ENCODE measurements around the gene FUOM. TPM values are rescaled to one million over a fixed set of nuclear protein-coding genes. Genes with fewer than 3 reads are reported as not detected.

Gene FUOM
- total and polyA plus RNA-seq, 2 of the 8 experiments (the other 6 are each of a cell fraction or from before 2014, with no cell fraction given): 22.0 to 30.4 TPM

DNA sequence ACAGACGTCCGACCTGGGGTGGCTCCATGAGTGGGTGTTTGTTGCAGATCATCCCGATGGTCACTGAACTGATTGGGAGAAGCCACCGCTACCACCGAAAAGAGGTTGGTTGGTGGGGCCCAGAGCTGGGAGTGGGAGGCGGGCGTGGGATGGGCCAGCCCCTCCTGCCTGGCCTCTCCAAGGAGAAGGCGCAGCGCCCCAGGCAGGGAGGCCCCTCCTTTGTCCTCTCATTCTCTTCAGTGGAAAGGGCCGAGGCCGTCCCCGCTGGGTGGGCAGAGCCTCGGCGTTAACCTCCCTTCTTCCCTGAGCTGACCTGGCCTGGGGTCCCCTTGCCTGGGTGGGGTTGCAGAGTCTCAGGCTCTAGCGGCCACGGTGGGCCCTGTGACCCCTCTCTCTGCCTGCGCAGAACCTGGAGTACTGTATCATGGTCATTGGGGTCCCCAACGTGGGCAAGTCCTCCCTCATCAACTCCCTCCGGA lies 41.3 kb upstream of the FUOM start:
- Histone ChIP-seq H2AFZ (ENCODE audit: low read length) (no peak overlapping the region), H2BK120ac (replicated peaks; ENCODE audit: low read depth, low read length) (no peak overlapping the region)
- TF ChIP-seq RNF2 (IDR thresholded peaks at IDR 0.05; ENCODE audit: borderline replicate concordance, low read depth, low read length, missing control alignments, poor library complexity, severe bottlenecking): no peak
- TF ChIP-seq SP1 (IDR thresholded peaks at IDR 0.05; ENCODE audit: low read depth, low read length): no peak
- TF ChIP-seq JUND (IDR thresholded peaks at IDR 0.05; ENCODE audit: low read length): no peak
- TF ChIP-seq POU5F1 (IDR thresholded peaks at IDR 0.05; ENCODE audit: low read depth, low read length): no peak
- no peak for TF ChIP-seq SP2 (IDR thresholded peaks at IDR 0.05; ENCODE audit: low read length)
- TF ChIP-seq SP4 (IDR thresholded peaks at IDR 0.05; ENCODE audit: low read length): no peak
- TF ChIP-seq EZH2 (IDR thresholded peaks at IDR 0.05; ENCODE audit: low read depth, low read length, severe bottlenecking): no peak
- TF ChIP-seq, protein P1, sequence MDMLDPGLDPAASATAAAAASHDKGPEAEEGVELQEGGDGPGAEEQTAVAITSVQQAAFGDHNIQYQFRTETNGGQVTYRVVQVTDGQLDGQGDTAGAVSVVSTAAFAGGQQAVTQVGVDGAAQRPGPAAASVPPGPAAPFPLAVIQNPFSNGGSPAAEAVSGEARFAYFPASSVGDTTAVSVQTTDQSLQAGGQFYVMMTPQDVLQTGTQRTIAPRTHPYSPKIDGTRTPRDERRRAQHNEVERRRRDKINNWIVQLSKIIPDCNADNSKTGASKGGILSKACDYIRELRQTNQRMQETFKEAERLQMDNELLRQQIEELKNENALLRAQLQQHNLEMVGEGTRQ (IDR thresholded peaks at IDR 0.05; ENCODE audit: low read length): no peak
- no peak for TF ChIP-seq RXRA (IDR thresholded peaks at IDR 0.05; ENCODE audit: insufficient read depth, low read depth, low read length)
- TF ChIP-seq RBBP5 (IDR thresholded peaks at IDR 0.05; ENCODE audit: borderline replicate concordance, low read depth, low read length): no peak
- TF ChIP-seq, protein P2, sequence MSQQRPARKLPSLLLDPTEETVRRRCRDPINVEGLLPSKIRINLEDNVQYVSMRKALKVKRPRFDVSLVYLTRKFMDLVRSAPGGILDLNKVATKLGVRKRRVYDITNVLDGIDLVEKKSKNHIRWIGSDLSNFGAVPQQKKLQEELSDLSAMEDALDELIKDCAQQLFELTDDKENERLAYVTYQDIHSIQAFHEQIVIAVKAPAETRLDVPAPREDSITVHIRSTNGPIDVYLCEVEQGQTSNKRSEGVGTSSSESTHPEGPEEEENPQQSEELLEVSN (IDR thresholded peaks at IDR 0.05): no peak
- no peak for TF ChIP-seq GABPA (IDR thresholded peaks at IDR 0.05; ENCODE audit: borderline replicate concordance, insufficient read depth, low read length)

More for the DNA sequence above, 41.3 kb upstream of the FUOM start:
- POLR2A ChIA-PET (ENCODE audit: partially characterized antibody): no interaction called here
- CTCF ChIA-PET (ENCODE audit: partially characterized antibody): no interaction called here
- peaks cover 0 to 27% of the 10 kb centered on the region in 2 experiments; a peak in 2 of 4 replicates for H3K79me2 ChIP-seq (ENCODE audit: control insufficient read depth in 1 of 2, insufficient read depth in 2 of 2, low read length in 2 of 2)
- no peak overlapping the region for H4K5ac ChIP-seq (ENCODE audit: insufficient read length, low read depth, low read length)
- no peak overlapping the region for H4K8ac ChIP-seq (ENCODE audit: extremely low read depth, insufficient read depth, low read length)
- H2BK12ac ChIP-seq (ENCODE audit: low read depth, low read length): no peak overlapping the region
- no peak overlapping the region for H3K56ac ChIP-seq (replicated peaks; ENCODE audit: insufficient read length, low read depth, low read length)
- no peak overlapping the region for H3K23ac ChIP-seq (ENCODE audit: insufficient read length)
- H3K36me3 ChIP-seq (ENCODE audit: control insufficient read depth in 2 of 4, insufficient read depth in 4 of 4, low read length in 3 of 4): peaks cover 8 to 64% (median 31%) of the 10 kb centered on the region in 4 experiments; a peak in 7 of 8 replicates
- no peak overlapping the region for H3K18ac ChIP-seq (ENCODE audit: extremely low read depth, low read length)
- peaks cover 0 to 14% of the 10 kb centered on the region in 2 experiments for H4K20me1 ChIP-seq (replicated peaks in 1 of 2; ENCODE audit: control insufficient read depth in 1 of 2, insufficient read depth in 2 of 2, low read length in 2 of 2)
- no peak overlapping the region for H3K14ac ChIP-seq (ENCODE audit: insufficient read length)
- H3K9ac ChIP-seq (replicated peaks in 1 of 4; ENCODE audit: extremely low read depth in 1 of 4, low read depth in 3 of 4, low read length in 3 of 4): no peak overlapping the region
- 97% methylated on average over 16 of the region's 19 CpGs; no CpG with 5 or more reads in 1 of the 2 experiments for WGBS, 2 experiments (ENCODE audit: extremely low coverage in 1 of 2, insufficient coverage in 1 of 2, insufficient read length in 1 of 2, insufficient replicate concordance in 2 of 2, low coverage in 1 of 2, low lambda C conversion rate in 2 of 2, missing lambda C conversion rate in 1 of 2)
- FAIRE-seq (no peak), DNase-seq (ENCODE audit: low read depth in 1 of 2, low spot score in 2 of 2) (no peak)
- H3K27me3 ChIP-seq (replicated peaks in 1 of 4; ENCODE audit: control insufficient read depth in 3 of 4, extremely low read depth in 1 of 4, insufficient read depth in 3 of 4, low read length in 3 of 4): no peaks in the 10 kb centered on the region
- peaks cover 11% of the 10 kb centered on the region for H3K79me1 ChIP-seq (ENCODE audit: low read depth, low read length)
- H3K4ac ChIP-seq (replicated peaks; ENCODE audit: insufficient read length, low read depth, low read length): no peak overlapping the region
- no peak overlapping the region for H2BK20ac ChIP-seq (ENCODE audit: low read length)
- H3K4me2 ChIP-seq (ENCODE audit: insufficient read depth in 1 of 2, low read depth in 2 of 2, low read length in 2 of 2): no peak overlapping the region
- H3K23me2 ChIP-seq (ENCODE audit: low read depth, low read length): 0 out of 2 replicates have a peak, but pooled peaks cover 2% of the 10 kb centered on the region
- no peaks in the 10 kb centered on the region; a peak in 1 of 7 replicates for H3K4me1 ChIP-seq (replicated peaks in 1 of 4; ENCODE audit: control insufficient read depth in 3 of 4, insufficient read depth in 4 of 4, low read length in 3 of 4)
- H3K4me3 ChIP-seq (ENCODE audit: extremely low read depth in 1 of 4, insufficient read depth in 2 of 4, low read depth in 3 of 4, low read length in 4 of 4): no peak overlapping the region
- no peak overlapping the region for H2BK15ac ChIP-seq (ENCODE audit: low read length)
- no peak overlapping the region for H3K27ac ChIP-seq (ENCODE audit: low read depth, low read length)
- H4K91ac ChIP-seq (replicated peaks; ENCODE audit: insufficient read length, low read length): no peak overlapping the region
- no peak overlapping the region for H2AK5ac ChIP-seq (ENCODE audit: low read depth, low read length)
- no peak overlapping the region for H2BK5ac ChIP-seq (ENCODE audit: low read depth, low read length)
- no peaks in the 10 kb centered on the region for H3K9me3 ChIP-seq (ENCODE audit: insufficient read depth in 2 of 2, low read depth in 1 of 2, low read length in 1 of 2)
